Mesenteric fat pad (tissue), 1 donor: ENCODE data around the gene PDE8B. TPM values are rescaled to one million over a fixed set of nuclear protein-coding genes. Genes with fewer than 3 reads are reported as not detected.

ENCODE experiments used
- DNase-seq: peaks from one replicate; pipeline ENCODE4 v3.0.0-alpha.2; 2020; ENCODE audit warnings: low spot score
- total RNA-seq: library from RNA; stranded (reverse); fragmentation: NEBNext Ultra II Directional; extraction: Animal tissue kit (Norgen Biotek cat#: 25700); gene quantifications from one replicate; pipeline ENCODE4 v1.2.1, GENCODE V29; 2021
- donor health status: DM: yes; HTN: yes; CAD: no.

PDE8B gene
- total RNA-seq, 1 donor from 2014 or later = 37.5 TPM

DNA sequence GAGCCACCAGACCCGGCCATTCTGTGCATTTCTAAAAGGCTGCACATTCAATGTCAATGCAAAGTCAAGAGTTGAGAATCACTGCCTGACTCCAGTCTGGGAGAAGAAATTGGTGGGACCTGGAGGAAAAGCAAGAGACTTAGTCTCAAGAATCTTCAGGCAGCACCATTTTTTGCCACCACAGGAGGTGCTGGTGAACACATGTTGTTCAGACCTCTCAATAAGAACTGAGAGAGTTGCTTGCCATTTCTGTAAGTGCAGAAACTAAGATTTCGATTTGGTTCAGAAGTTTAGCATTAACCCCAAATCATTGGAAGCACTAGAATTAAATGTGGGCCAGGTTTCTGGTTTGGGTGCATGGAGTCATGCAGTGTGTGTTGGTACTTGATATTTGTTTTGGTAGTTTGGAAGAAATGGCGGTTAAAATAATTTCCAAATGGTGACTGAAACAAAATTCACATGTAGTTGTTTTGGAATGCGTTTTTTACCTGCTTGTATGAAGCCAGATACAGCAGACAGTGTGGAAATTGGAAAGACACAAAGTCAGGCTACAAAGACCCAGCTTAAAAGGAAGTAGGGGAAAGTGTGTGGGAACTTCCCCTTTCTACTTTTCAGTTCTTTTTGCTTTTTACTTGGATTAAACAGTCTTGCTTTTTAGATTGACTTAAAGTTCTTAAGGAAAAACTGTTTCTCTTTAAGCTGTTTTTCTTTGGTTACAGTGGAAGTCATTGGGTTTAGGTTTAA lies 20.4 kb downstream of the PDE8B start:
- no peak for DNase-seq

DNA sequence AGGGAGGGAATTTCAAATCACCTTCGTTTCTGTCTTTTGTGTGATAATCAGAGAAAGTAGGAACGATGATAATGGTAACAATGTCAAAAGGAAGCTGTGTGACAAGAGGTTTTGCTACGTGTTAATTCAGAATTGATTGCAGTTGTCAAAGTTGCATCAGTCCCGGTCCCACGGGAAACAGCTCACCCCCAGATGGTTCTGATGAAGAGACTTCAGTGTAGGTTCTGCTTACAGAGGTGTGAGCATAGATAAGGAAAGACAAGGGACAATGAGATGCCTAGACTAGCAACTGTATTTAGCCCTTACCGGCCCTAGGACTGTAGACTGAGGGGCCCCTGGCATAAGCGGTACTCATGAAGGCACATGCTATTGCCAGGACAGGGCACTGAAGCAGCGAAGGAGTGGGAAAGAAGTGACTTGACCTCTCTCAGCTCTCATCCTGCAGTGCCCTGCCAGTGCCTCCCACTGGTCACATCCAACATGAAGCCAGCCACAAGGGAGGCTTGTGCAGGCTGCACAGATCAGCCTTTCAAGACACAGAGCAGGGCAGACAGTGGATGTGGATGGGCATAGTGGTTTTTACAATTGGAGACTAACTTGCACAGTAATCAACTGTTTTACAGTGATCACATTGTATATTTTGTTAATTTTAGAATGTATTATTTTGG lies 21.1 kb downstream of the PDE8B start:
- DNase-seq = no peak

DNA sequence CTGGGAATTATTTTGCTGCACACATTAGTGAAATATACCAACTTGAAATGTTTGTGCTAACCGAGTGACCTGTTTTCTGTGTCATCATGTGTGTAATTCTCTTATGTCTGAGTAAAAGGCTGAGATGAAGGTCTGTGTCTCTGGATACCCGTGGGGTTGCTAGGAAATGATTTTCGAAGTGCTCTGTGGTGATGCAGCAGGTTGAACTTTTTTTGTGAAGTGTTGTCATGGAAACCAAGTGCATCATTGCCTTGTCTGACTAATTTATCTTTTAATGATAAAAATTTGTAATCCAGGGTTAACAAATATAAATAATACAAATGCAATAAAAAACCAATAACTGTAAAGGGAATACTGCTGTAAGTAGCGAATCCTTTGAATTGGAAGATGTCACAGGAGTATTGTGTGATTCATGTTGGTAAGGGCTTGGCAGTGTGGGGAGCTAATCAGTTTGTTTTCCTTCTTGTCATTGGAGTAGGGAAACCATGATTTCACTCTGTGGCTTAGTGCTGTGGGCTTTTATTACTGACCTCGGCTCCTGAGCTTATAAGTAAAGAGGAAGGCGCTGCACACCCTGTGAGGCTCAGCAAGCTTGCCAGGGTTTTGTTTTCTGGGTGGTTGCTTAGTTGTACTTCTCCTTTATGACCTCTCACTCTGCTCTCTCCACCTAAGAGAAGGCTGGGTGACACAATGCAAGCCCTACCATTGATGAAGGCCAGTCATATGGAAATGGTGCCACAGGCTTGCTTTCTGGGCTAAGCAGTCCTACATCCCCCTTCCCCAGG lies 22.3 kb downstream of the PDE8B start:
- no peak for DNase-seq

- DNase-seq = no peak
These were observed 25.6 kb downstream of the PDE8B start for GRCh38 chr5:77235846-77236721.

- no peak for DNase-seq
These were observed 28.8 kb downstream of the PDE8B start for GRCh38 chr5:77239126-77239741.

DNA sequence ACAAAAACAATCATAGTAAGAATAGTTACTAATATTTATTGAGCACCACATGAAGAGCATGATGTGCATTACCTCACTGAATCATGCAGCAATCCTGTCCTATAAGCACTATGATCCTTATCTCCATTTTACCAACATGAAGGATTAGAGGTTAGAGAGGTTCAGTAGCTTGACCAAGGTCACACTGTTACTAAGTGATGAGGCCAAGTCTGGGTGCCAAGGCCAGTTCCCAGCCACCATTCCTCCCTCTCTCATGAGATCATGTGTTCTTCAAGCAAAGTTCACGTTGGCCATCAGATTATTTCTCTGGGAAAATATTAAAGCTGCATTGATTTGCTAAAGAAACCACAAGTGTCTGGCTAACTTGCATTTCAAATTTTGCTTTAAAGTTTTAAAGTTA lies 31.0 kb downstream of the PDE8B start:
- no peak for DNase-seq

GRCh38 chr5:77249475-77249874 lies 39.0 kb downstream of the PDE8B start:
- no peak for DNase-seq

DNA sequence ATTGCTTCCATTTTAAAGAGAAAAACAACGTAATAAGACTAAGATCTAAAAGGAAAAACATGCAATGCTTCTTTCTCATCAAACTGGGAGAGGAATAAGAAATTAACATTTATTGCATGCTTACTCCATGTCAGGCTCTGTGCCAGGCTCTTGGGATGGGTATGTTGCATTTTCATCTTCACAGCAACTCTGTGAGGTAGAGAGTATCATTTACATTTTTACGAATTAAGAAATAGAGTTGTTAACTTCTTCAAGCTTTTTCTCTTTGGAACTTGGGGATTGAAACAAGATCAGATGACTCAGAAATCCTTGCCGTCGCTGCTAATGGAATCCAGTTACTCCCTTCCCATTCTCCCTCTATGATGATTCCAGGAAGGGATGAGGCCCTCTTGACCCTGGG lies 39.5 kb downstream of the PDE8B start:
- no peak for DNase-seq

DNA sequence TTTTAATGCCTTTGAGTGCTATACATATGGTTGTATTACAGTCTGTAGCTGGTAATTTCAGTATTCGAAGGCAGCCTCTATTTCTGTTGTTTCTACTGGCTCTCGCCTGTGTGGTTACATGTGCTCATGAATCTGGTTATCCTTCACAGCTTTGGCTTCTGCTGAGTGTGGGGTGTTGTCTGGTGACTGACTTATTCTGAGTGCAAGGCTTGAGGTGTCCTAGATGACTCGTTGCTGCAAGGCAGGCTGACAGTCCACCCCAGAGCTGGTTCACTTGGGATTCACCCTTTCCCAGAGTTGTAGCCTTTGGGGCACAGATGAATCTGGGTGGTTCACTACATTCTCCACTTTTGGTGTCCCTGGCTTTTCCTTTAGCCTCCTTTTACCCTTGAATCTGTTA lies 41.4 kb downstream of the PDE8B start:
- no peak for DNase-seq

DNA sequence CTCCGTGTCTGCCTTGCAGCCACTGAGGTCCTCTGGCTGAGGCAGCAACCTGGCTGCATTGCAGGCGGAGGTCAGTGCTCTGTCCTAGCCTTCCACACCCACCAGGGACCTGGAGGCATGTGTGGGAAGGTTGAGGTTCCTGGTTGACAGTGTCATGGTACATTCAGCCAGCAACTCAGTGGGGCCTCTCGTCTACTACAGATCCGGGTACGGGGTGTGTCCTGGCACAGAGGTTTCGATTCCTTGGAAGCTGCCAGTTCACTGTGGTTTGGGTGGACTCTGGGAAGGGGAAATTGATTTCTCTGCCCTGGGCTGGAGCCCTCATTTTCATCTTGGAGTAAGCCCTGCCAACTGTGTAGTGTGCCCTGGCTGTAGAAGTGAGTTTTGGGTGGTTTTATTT lies 45.1 kb downstream of the PDE8B start:
- DNase-seq = no peak

- DNase-seq = no peak
These were observed 45.9 kb downstream of the PDE8B start for GRCh38 chr5:77256406-77256805.

DNA sequence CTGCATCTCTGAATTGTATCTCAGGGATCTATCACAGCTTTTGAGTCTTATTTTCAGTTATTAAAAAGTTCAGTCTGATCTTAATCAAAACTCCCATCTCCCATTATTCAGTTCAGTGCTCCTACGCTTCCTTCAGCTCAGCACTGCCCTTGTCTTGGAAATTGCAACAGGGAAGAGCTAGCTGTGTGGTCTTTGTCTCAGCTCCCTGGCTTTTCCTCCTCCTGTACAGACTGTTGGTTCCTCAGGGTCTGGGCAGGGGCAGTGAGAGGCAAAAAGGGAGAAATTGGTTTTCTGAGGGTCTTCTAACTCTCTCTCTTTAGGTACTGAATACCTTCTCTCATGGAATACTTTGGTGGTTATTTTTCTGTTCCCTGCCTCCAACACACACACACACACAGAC lies 48.2 kb downstream of the PDE8B start:
- DNase-seq = no peak

GRCh38 chr5:77259476-77259875 lies 49.0 kb downstream of the PDE8B start:
- no peak for DNase-seq

DNA sequence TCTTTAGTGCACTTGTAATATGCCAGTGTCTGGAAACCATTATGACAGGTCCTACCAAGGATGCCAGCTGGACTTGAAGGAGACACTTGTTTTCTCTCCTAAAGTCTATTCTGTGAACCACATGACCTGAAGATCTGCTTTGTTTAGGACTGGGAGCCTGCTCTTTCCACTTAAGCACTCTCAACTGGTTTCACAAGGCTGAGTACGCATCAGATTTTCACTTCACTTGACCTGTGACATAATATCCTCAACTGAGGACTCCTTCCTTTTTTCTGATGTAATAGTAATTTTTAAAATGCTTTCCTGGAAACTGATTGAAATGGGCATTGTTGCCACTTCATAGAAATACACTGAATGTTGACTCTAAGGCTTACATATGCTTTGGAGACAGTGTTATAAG lies 52.2 kb downstream of the PDE8B start:
- no peak for DNase-seq

DNA sequence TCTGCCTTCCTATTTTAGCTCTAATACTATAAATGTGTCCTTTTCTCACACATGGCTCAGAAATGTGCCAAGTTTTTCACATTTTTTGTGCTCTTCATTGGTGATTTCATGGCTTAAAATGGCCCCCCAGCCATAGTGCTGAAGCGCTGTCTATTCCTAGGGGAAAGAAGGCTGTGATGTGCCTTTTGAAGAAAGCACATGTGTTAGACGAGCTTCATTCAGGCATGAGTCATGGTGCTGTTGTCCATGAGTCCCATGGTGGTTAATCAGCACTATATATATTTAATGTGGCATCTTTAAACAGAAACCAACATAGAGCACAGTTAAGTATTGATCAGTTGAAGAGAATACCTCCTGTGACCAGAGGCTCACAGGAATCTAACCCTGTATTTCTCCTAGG lies 55.8 kb downstream of the PDE8B start:
- DNase-seq = no peak

- no peak for DNase-seq
These were observed 57.0 kb downstream of the PDE8B start for GRCh38 chr5:77267496-77267895.

GRCh38 chr5:77272206-77272605 lies 61.7 kb downstream of the PDE8B start:
- no peak for DNase-seq

GRCh38 chr5:77277759-77278158 lies 67.3 kb downstream of the PDE8B start:
- DNase-seq = no peak

DNA sequence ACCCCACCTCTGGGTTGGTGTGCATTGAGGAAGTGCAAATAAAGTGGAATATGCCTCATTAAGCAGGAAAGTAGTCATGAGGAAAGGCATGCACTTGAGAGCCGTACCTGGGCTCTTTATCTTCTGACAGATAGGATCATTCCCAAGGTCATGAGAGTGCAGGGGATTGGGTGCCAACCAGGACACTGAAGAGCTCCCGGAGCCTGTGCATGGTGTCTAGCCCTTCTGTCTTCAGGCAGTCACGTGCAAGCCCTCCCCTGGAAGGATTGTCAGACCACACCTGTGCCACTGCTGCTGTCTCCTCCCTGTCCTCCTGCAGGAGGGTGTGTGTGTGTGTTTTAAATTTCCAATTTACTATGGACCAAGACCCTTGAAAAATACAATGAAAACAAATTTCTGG lies 69.6 kb downstream of the PDE8B start:
- no peak for DNase-seq

DNA sequence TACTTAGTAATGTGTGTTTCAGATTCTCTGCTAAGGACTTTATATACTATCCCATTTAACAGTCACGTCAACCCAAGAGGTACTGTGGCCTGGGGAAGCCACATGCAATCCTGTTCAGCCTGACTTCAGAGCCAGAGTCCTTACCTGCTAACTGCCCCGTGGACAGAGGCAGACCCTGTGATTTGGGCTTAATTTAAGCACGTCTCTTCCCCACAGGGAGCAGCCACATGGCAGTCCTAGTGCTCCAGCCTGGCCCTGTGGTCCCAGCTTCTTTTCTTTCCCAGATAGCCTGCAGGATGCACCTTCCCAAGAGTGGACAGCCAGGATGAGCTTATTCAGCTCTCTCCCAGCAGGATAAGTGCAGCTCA lies 71.5 kb downstream of the PDE8B start:
- DNase-seq = no peak
